Esophagus muscularis mucosa (tissue), 4 donors: ENCODE measurements around the gene PLXDC2. TPM values are rescaled to one million over a fixed set of nuclear protein-coding genes. Genes with fewer than 3 reads are reported as not detected.
A peak's percentile ranks its signal among the peaks of the same experiment; 100 is the strongest.

ENCODE experiments used
- DNase-seq: peaks from one replicate; pipeline ENCODE4 v3.0.0-alpha.2; 2017; ENCODE audit errors: extremely low spot score
- H3K27ac ChIP-seq, 4 donors: fragments of 200-600 bp; sonication (generic); replicated peaks in 1 of 4; 1 replicate in 3 of 4; 2 replicates in 1 of 4; pipeline ENCODE4 v1.5.1; 2016 to 2019; ENCODE audit warnings: mild to moderate bottlenecking in 1 of 4
- H3K27me3 ChIP-seq, 4 donors: fragments of 200-600 bp; sonication (generic); one replicate each; pipeline versions ENCODE4 v1.5.1 to v1.6.0; 2016 to 2019
- H3K36me3 ChIP-seq, 4 donors: fragments of 200-600 bp; sonication (generic); one replicate each; pipeline ENCODE4 v1.5.1; 2016 to 2019
- H3K4me1 ChIP-seq, 4 donors: fragments of 200-600 bp; sonication (generic); one replicate each; pipeline ENCODE4 v1.5.1; 2016 to 2019
- H3K4me3 ChIP-seq, 4 donors: fragments of 200-600 bp; sonication (generic); 1 replicate in 2 of 4; 2 replicates in 2 of 4; pipeline ENCODE4 v1.5.1; 2016 to 2019; ENCODE audit warnings: mild to moderate bottlenecking in 4 of 4, moderate library complexity in 1 of 4
- H3K9me3 ChIP-seq, 4 donors: fragments of 200-600 bp; sonication (generic); 1 replicate in 3 of 4; 2 replicates in 1 of 4; pipeline ENCODE4 v1.5.1; 2016 to 2019
- EP300 ChIP-seq: sonication (generic); formaldehyde crosslinking; IDR thresholded peaks from one replicate; pipeline ENCODE4 v1.6.1; 2017; ENCODE audit warnings: antibody characterized with exemption
- POLR2A ChIP-seq: fragments of 450-650 bp; IDR thresholded peaks from one replicate; pipeline ENCODE4 v1.6.1; 2017; ENCODE audit warnings: antibody characterized with exemption, moderate library complexity, mild to moderate bottlenecking, low read depth
- POLR2AphosphoS5 ChIP-seq, 2 donors: sonication (generic); formaldehyde crosslinking; IDR thresholded peaks; one replicate each; pipeline ENCODE4 v1.6.1; 2017; ENCODE audit warnings: antibody characterized with exemption in 2 of 2
- WGBS: methylation state at CpG from one replicate; pipeline ENCODE4 v1.1.5; 2018; 5-methylcytosine and 5-hydroxymethylcytosine counted together
- intact Hi-C: fragments of 100-400 bp; cut with DNase I; formaldehyde crosslinking; loops from one replicate; pipeline ENCODE4 v1.15.1; 2023
- total RNA-seq, 4 donors: library from RNA; depleted of rRNA; stranded (reverse); fragments of >200 nt; gene quantifications; one replicate each; pipeline versions ENCODE4 v1.1.0 to v1.2.1, GENCODE V29; 2016
- TF ChIP-seq, protein P1 (sequence below), 3 experiments: fragments of 200-600 bp in 2 of 3; fragments of 450-650 bp in 1 of 3; sonication (generic) in 2 of 3; IDR thresholded peaks; one replicate each; pipeline ENCODE4 v1.5.1; 2017 to 2019; ENCODE audit warnings: antibody characterized with exemption in 3 of 3, mild to moderate bottlenecking in 2 of 3, moderate library complexity in 1 of 3

The PLXDC2 gene
- total RNA-seq, 4 donors from 2014 or later, result 28.7 to 54.2 (median 42.4) TPM

GRCh38 chr10:19872504-19873271 lies 56.5 kb downstream of the PLXDC2 start:
- Histone ChIP-seq H3K4me1 (peaks cover 4 to 9% (median 6%) of the 10 kb centered on the region in 4 donors), H3K27me3 (no peaks in the 10 kb centered on the region), H3K9me3 (no peaks in the 10 kb centered on the region), H3K36me3 (no peaks in the 10 kb centered on the region), H3K27ac (peak overlapping the region in 1 of 4 donors; percentile 17), H3K4me3 (no peak overlapping the region)
- intact Hi-C loops, result no loop called here
- 79% methylated on average over 11 of the region's 11 CpGs for WGBS
- TF ChIP-seq, protein P1, sequence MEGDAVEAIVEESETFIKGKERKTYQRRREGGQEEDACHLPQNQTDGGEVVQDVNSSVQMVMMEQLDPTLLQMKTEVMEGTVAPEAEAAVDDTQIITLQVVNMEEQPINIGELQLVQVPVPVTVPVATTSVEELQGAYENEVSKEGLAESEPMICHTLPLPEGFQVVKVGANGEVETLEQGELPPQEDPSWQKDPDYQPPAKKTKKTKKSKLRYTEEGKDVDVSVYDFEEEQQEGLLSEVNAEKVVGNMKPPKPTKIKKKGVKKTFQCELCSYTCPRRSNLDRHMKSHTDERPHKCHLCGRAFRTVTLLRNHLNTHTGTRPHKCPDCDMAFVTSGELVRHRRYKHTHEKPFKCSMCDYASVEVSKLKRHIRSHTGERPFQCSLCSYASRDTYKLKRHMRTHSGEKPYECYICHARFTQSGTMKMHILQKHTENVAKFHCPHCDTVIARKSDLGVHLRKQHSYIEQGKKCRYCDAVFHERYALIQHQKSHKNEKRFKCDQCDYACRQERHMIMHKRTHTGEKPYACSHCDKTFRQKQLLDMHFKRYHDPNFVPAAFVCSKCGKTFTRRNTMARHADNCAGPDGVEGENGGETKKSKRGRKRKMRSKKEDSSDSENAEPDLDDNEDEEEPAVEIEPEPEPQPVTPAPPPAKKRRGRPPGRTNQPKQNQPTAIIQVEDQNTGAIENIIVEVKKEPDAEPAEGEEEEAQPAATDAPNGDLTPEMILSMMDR (IDR thresholded peaks at IDR 0.05), result no peak
- TF ChIP-seq POLR2AphosphoS5 (IDR thresholded peaks at IDR 0.05) (no peak), POLR2A (no peak), EP300 (no peak)
- DNase-seq, result no peak

GRCh38 chr10:19874190-19874589 lies 58.0 kb downstream of the PLXDC2 start:
- H3K4me1 ChIP-seq, result peaks cover 4 to 9% (median 6%) of the 10 kb centered on the region in 4 donors
- H3K27me3 ChIP-seq, result no peaks in the 10 kb centered on the region
- intact Hi-C loops, result no loop called here
- H3K9me3 ChIP-seq, result no peaks in the 10 kb centered on the region
- H3K36me3 ChIP-seq, result no peaks in the 10 kb centered on the region
- H3K27ac ChIP-seq, result no peak overlapping the region
- WGBS, result 95% methylated on average over 3 of the region's 3 CpGs
- H3K4me3 ChIP-seq, result no peak overlapping the region
- TF ChIP-seq, protein P1 (IDR thresholded peaks at IDR 0.05), result no peak
- TF ChIP-seq EP300 (no peak), POLR2AphosphoS5 (IDR thresholded peaks at IDR 0.05) (no peak), POLR2A (no peak)
- DNase-seq, result no peak

DNA sequence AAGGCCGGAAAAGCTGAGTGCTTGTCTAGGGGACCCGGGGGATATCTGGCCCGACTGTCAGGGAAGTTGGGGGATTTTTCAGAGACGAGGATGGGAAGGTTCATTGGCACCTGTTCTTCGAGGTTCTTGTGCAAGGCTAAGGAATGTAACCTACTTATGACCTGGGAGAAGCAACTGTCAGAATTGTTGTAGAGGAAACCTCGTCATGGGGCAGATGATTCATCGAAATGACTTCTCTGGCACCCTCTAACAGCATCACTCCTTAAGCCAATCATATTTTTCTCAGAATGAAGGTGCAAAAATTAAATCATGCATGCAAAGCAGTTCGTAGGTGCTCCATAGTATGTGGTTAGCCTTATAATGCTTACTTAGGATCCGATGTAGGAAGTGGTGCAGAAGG lies 58.6 kb downstream of the PLXDC2 start:
- H3K4me3 ChIP-seq, result no peak overlapping the region
- WGBS, result 84% methylated on average over 9 of the region's 9 CpGs
- peaks cover 4 to 9% (median 6%) of the 10 kb centered on the region in 4 donors for H3K4me1 ChIP-seq
- DNase-seq, result no peak
- TF ChIP-seq, protein P1 (IDR thresholded peaks at IDR 0.05), result no peak
- TF ChIP-seq EP300 (no peak), POLR2A (no peak), POLR2AphosphoS5 (IDR thresholded peaks at IDR 0.05) (no peak)
- H3K27ac ChIP-seq, result no peak overlapping the region
- no peaks in the 10 kb centered on the region for H3K27me3 ChIP-seq
- no peaks in the 10 kb centered on the region for H3K9me3 ChIP-seq
- intact Hi-C loops, result no loop called here
- no peaks in the 10 kb centered on the region for H3K36me3 ChIP-seq

GRCh38 chr10:19876570-19876969 lies 60.3 kb downstream of the PLXDC2 start:
- Histone ChIP-seq H3K9me3 (no peaks in the 10 kb centered on the region), H3K4me1 (peaks cover 4 to 9% (median 6%) of the 10 kb centered on the region in 4 donors), H3K4me3 (no peak overlapping the region), H3K36me3 (no peaks in the 10 kb centered on the region), H3K27me3 (no peaks in the 10 kb centered on the region), H3K27ac (no peak overlapping the region)
- no peak for TF ChIP-seq POLR2AphosphoS5 (IDR thresholded peaks at IDR 0.05)
- no peak for DNase-seq
- WGBS, result 39% methylated on average over 2 of the region's 2 CpGs
- intact Hi-C loops, result no loop called here

DNA sequence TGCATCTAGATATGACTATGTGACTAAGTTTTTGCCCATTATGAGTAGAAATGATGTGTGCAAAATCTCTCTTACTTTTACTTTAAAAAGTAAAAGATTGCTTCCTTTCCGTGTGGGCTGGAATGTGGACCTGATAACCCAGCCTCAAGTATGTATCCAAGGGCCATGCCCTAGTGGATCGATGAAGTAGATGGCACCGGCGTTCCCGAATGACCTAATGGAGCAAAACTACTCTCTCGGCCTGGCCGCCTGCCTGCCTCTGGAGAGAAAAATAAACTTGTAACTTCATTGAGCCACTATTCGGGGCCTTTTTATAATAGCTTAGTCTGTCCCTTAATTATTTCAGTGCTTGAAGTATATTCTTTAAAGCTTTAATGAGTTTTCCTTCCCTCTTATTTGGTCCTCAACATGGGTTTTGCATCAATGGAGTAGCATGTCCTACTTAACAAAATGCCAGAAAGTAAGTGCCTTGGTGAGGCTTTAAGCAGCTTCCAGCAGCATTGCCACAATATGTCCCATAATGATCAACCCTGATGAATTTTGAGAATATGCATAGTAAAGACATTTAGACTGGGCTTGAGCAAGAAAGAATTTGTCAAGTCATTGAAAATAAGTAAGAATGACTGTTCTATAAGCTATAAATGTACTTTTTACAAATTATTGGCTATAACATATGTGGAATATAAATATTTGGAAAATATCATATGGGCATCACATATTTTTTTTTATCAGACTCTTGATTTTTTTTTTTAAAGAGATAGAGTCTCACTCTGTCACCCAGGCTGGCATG lies 61.4 kb downstream of the PLXDC2 start:
- Histone ChIP-seq H3K27ac (no peak overlapping the region), H3K27me3 (no peaks in the 10 kb centered on the region), H3K4me1 (peaks cover 0 to 16% (median 9%) of the 10 kb centered on the region in 4 donors), H3K9me3 (no peaks in the 10 kb centered on the region), H3K4me3 (no peak overlapping the region), H3K36me3 (no peaks in the 10 kb centered on the region)
- TF ChIP-seq, protein P1 (IDR thresholded peaks at IDR 0.05), result no peak
- no peak for TF ChIP-seq POLR2A
- no peak for TF ChIP-seq EP300
- no peak for TF ChIP-seq POLR2AphosphoS5 (IDR thresholded peaks at IDR 0.05)
- WGBS, result 91% methylated on average over 8 of the region's 8 CpGs
- intact Hi-C loops, result no loop called here
- no peak for DNase-seq
